Measurements from ENCODE around the gene BRI3BP.
"Not testable (repeated sequence)": the region's sequence is repeated elsewhere in the genome, so short reads cannot be mapped to it uniquely, and the experiment has no call there.

Gene BRI3BP

DNA sequence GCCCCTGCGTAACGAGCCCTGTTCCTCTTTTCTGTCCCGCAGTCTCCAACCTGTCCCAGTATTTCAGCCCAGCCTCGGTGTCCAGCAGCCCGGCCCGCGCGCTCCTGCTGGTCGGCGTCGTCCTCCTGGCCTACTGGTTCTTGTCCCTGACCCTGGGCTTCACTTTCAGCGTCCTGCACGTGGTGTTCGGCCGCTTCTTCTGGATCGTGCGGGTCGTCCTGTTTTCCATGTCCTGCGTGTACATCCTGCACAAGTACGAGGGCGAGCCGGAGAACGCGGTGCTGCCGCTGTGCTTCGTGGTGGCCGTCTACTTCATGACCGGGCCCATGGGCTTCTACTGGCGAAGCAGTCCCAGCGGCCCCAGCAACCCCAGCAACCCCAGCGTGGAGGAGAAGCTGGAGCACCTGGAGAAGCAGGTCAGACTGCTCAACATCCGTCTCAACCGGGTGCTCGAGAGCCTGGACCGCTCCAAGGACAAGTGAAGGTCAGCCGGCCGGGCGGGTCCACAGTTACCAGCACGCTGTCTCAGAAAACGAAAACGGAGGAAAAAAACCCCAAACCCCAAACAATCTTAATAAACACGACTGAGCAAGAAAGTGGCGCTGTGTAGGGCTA is 31.6 kb downstream of the BRI3BP start:
- DNase-seq, result no peak

DNA sequence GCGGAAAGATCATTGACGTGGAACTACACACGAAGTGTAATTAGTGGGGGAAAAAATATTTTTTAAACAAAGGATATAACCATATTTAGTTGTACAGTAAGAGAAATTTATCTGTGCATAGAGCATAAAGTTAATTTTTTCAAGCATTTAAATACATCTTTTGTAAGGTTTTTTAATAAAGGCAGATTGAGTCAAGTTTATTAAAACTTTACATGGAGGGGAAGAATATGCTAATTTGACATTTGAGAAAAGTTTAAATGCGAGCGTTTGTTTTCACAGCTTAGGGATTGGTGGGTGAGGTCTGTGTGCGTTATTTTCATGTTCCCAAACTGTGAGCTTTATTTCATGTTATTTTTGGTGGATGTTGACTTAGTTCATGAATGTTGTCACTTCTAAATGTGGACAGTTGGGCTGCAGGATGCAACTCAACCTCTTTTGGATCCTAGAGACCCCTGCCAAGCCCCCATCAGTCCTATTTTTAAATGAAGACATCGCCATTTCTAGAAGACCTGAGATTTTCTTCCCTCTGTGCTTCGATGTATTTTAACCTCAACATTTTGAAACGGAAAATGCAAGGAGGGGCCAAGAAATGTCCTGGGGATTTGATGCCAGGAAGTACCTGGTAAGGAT is 32.3 kb downstream of the BRI3BP start:
- no peak for DNase-seq

DNA sequence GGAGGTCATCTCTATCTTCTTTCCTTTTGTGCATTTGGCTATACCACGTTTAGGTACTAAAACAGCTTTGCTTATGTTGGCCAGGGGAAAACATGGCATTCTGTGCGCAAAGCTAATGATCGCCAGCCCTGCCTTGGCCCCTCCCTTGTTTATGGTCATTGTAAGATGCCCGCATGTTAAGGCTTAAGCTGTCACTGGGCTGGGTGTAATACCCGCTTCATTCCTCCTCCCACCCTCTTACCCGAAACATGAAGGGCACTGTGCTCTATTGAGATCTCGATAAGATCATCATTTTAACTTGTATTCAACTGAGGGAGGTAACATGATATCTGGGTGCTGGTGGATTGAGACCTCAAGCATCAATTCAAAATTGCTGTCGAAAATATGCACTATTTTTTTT is 34.7 kb downstream of the BRI3BP start:
- DNase-seq, result no peak

- no peak for DNase-seq
Measured at GRCh38 chr12:125029761-125030358, 36.4 kb downstream of the BRI3BP start.

DNA sequence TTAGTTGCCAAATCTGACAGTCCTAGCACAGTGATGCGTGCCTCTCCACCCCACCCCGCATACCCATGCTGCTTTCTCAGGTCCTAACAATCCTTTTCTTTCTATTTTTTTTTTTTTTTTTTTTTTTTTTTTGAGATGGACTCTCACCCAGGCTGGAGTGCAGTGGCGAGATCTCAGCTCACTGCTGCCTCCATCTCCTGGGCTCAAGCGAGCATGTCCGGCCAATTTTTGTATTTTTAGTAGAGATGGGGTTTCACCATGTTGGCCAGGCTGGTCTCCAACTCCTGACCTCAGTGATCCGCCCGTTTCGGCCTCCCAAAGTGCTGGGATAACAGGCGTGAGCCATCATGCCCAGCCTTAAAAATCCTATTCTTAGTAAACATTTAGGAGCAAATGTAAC is 38.0 kb downstream of the BRI3BP start:
- not testable (repeated sequence) for DNase-seq

- no peak for DNase-seq
Measured at GRCh38 chr12:125032466-125033152, 39.2 kb downstream of the BRI3BP start.

- DNase-seq, result no peak
Measured at GRCh38 chr12:125033288-125033687, 39.8 kb downstream of the BRI3BP start.

GRCh38 chr12:125038976-125039625 is 45.7 kb downstream of the BRI3BP start:
- no peak for DNase-seq

DNA sequence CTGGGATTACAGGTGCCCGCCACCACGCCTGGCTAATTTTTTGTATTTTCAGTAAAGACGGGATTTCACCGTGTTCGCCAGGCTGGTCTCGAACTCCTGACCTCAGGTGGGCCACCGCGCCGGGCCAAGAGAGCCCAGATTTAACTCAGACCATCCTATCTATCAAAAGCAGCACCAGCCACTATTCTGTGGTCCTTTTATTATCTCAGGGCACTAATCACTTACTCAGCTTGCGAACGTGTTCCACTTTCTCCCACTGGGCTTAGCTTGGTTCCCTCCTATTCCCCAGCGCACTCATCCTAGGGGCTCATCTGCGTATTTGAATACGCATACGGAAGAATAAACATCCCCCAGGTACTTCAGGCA is 55.6 kb downstream of the BRI3BP start:
- DNase-seq, result no peak

DNA sequence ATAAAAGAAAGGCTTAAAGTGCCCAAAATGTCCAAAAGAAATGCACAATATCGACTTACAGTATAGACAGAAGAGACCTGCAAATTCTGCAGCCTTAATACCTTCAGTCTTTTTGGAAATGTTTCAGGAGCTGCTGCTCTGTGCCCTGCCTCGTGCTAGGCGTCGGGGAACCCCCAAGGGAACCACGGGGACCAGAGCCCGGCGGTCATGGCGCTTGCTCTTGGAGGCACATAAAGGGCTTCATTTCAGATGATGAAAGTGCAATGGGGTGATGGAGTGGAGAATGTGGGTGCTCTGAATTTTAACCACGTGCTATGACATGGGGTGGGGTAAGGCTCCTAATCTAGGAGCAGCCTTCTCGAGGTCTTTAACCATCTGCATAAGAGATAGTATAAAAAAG is 57.0 kb downstream of the BRI3BP start:
- no peak for DNase-seq

DNA sequence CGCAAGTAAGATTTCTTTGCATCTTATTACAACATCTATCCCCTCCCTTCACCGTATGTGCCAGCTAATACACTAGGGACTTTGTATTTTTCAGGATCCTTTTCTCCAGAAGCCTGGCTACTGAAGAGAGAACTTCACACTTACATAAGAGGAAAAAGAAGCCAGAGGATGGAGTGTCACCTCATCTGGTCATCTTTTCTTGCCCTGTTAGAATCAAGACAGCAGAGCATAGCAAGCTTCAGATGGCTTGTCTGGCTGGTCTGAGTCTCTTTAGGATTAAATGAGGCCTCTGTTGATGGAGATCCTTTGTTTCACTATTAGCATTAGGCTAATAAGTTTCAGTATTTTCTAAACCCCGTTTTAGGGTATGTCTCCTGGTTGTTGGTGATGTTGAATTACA is 57.4 kb downstream of the BRI3BP start:
- DNase-seq, result no peak

DNA sequence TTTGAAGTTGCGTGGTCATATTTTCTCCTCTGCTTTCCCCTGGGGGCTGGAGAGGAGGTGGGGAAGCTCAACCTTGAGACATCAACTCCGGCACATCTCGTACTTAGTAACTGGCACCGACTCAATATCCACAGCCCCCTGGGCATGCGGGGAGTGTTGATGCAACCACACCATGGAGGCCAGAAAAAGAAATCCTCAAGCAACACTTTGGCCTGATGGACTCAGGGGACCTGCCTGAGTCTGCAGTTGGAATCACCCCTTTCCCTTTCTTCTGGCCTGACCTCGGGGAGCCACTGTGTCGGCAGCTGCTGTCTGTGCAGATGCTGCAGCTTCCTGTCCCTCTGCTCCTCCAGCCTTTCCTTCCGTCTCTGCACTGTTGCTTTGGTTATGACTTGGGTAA is 60.4 kb downstream of the BRI3BP start:
- DNase-seq, result no peak

DNA sequence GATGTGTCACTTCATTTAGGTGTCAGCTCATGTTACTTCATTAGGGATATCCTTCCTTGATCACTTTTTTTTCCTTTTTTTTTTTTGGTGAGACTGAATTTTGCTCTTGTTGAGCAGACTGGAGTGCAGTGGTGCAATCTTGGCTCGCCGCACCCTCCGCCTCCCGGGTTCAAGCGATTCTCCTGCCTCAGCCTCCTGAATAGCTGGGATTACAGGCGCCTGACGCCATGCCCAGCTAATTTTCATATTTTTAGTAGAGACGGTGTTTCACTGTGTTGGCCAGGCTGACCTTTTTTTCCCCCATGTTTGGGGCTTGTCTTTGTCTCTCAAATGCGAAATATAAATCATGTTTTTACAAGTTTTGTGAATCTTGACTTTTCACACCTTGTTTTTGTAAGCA is 62.1 kb downstream of the BRI3BP start:
- DNase-seq, result no peak

- no peak for DNase-seq
Measured at GRCh38 chr12:125056306-125056705, 62.9 kb downstream of the BRI3BP start.

- no peak for DNase-seq
Measured at GRCh38 chr12:125057708-125058107, 64.3 kb downstream of the BRI3BP start.

- no peak for DNase-seq
Measured at GRCh38 chr12:125061229-125061628, 67.8 kb downstream of the BRI3BP start.

DNA sequence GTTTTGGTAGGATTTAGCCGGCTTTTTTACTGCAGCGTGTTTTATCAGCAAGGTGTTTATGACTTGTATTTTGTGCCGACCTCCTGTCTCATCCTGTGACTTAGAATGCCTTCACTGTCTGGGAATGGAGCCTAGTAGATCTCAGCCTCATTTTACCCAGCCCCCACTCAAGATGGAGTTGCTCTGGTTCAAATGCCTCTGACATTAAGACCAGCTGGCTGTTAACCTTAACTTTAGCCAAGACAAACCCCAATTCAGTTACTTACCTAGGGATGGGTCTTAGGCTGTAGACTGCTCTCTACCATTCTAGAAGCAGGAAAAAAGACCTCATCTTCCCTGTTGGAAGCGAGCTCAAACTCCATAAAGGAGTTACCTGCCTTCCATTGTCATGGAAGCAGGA is 70.1 kb downstream of the BRI3BP start:
- not testable (repeated sequence) for DNase-seq

DNA sequence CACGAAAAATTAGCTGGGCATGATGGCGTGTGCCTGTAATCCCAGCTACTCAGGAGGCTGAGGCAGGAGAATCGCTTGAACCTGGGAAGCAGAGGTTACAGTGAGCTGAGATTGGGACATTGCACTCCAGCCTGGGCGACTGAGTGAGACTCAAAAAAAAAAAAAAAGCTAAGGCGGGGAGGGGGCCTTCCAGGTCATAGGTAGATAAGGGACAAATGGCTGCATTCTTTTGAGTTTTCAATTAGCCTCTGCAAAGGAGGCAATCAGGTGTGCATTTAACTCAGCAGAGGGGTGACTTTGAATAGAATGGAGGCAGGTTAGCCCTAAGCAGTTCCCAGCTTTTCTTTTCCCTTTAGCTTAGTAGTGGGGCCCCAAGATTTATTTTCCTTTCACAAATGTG is 71.0 kb downstream of the BRI3BP start:
- DNase-seq, result no peak

DNA sequence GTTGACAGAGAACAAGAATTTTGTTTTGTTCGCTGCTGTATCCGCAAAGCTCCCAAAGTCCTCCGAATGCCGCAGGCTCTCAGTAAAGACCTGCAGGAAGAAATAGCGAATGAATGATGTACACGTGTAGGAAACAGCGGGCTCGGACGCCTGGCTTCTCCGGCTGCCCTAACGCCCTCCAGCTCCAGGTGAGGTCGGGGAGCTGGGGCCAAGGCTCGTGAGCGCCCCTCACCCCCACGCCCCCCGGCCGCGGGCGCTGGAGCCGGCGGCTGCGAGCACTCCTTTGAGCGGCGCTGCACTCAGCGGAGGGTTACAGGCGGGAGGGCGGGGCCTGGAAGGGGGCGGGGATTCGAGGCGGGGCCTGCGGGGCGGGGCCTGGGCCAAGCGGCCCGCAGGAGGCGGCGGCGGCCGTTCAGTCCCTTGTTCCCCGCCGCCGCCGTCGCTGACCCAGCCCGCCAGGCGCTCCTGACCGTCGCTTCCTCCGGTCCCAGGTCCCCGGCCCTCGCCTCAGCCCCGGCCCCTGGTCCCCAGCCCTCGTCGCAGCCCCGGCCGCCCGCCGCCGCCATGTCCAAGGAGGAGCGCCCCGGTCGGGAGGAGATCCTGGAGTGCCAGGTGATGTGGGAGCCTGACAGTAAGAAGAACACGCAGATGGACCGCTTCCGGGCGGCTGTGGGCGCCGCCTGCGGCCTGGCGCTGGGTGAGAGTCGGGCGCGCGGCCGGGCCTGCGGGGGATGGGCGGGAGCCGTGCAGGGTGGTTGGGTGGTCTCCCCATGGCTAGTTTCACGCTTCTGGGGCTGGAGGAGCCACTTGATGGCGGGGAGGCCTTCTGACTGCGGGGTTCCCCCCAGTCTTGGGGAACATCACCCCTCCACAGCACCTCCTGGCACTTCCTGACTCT is 71.8 kb downstream of the BRI3BP start, which contains the start of gene AACS:
Gene AACS, plus strand, starts transcription at position 415 of the 898 bp plus-strand sequence. Its CDS starts 150 bp downstream, at position 565.
- peak; percentile 90 for DNase-seq

DNA sequence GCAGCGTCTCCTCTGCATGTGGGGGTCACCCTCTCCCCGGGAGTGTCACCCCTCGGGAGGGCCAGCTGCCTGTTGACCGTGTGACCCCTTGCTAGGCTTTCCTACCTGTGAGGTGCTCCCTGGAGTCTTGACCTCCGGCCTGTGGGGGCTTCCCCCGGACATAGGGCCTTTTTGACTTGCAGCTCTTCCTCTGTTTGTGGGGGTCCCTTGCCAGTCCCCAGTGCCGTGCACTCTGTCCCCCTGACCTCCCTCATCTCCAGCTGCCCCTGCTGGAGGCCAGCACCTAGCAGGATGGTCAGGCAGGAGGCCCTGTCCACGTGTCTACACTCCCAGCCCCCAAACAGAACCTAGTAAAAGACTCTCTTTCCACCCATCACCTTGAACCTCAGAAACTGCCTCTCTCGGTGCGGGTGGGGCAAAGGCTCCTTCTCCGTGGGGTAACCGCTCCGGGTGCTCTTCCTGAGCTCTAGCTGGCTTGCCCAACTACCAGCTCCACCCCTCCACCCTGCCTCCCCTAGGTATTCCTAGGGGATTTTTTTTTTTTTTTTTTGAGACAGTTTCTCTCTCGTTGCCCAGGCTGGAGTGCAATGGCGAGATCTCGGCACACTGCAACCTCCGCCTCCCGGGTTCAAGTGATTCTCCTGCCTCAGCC is 72.6 kb downstream of the BRI3BP start:
- no peak for DNase-seq

DNA sequence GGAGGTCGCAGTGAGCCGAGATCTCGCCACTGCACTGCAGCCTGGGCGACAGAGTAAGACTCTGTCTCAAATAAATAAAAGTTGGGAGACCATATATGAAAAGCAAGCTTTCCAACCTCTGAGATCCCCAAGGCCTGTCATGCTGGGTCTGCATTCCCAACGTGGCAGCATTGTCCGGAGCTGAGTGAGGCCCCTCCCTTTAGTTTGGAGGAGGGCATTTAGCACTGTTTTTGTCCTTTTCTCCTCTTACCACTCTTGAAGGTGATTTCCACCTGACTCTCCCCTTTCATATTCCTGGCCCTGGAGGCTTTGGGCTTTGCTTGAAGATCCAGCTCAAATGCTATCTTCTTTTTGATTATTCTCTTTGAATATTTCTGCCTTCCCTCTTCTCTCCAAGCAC is 74.9 kb downstream of the BRI3BP start:
- DNase-seq, result no peak

- DNase-seq, result no peak
Measured at GRCh38 chr12:125069616-125070015, 76.2 kb downstream of the BRI3BP start.
